ENCODE data around the gene SV2B. TPM values are rescaled to one million over a fixed set of nuclear protein-coding genes. Genes with fewer than 3 reads are reported as not detected.

Gene SV2B
- polyA plus RNA-seq, 1 donor (not counting 4 experiments of a cell fraction or from before 2014, with no cell fraction given), result 0.04 TPM

DNA sequence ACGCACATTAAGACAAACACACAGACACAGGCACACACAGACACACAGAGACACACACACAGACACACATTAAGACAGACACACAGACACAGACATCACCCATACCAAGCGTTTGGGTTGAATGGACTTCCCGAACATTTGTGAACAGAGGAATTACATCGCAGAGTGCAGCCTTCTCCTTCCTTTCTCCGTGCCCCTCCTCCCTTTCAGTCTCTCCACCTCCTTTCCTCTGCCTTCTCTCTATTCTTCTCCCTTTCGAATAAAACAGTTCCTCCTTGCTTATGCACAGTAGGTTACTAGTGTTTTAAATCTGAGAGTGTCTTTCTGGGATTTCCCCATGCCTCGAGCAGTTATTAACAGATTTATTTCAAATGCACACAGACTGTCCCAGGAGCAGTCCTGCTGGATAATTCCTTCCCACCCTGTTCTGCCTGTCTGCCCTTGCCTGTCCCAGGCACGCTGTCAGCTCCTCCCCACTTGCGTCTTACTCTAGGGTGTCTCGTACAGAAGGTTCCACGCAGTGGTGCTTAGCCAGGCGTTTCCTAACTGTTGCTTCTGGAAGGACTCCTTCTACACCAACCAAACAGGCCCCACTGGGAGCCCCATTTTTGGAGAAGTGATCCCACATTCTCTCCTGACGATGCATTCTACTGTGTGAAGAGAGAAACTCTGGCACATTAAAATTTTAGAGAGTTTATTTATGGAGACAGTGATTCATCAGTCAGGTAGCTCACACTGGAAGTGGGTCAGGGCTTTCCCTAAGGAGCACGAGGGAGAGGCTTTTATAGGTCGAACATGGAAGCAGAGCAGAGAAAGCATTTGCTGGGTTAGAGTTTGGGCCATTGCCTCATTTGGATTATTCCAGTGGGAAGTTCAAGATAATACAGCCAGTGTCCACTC, 163.8 kb downstream of the SV2B start:
- H3K27me3 ChIP-seq (ENCODE audit: control insufficient read depth, extremely low read depth, insufficient read depth, low read length), result no peaks in the 10 kb centered on the region

GRCh38 chr15:91264651-91265351, 164.7 kb downstream of the SV2B start:
- no peaks in the 10 kb centered on the region for H4K20me1 ChIP-seq (ENCODE audit: control insufficient read depth, extremely low read depth, insufficient read depth, low read length)
- peaks cover 16% of the 10 kb centered on the region for H3K4me1 ChIP-seq (ENCODE audit: control insufficient read depth, extremely low read depth, insufficient read depth, low read length)
- no peaks in the 10 kb centered on the region for H3K79me2 ChIP-seq (ENCODE audit: control insufficient read depth, insufficient read depth, low read length)
- no peaks in the 10 kb centered on the region for H3K27me3 ChIP-seq (ENCODE audit: control insufficient read depth, extremely low read depth, insufficient read depth, low read length)
- no peak overlapping the region for H2AFZ ChIP-seq (ENCODE audit: control insufficient read depth, low read length)
- FAIRE-seq (no peak), DNase-seq (ENCODE audit: low read depth, low spot score) (no peak)
- no peak overlapping the region for H3K4me3 ChIP-seq (ENCODE audit: control insufficient read depth in 2 of 3, extremely low read depth in 1 of 3, insufficient read depth in 2 of 3, low read depth in 1 of 3, low read length in 3 of 3)
- no peak overlapping the region for H3K27ac ChIP-seq (ENCODE audit: control insufficient read depth, insufficient read depth, low read length)
- no peak overlapping the region for H3K9ac ChIP-seq (ENCODE audit: control insufficient read depth, extremely low read depth, insufficient read depth, low read length)
- H3K9me1 ChIP-seq (ENCODE audit: control insufficient read depth, extremely low read depth, insufficient read depth, low read length), result no peaks in the 10 kb centered on the region
- TF ChIP-seq, protein P1, sequence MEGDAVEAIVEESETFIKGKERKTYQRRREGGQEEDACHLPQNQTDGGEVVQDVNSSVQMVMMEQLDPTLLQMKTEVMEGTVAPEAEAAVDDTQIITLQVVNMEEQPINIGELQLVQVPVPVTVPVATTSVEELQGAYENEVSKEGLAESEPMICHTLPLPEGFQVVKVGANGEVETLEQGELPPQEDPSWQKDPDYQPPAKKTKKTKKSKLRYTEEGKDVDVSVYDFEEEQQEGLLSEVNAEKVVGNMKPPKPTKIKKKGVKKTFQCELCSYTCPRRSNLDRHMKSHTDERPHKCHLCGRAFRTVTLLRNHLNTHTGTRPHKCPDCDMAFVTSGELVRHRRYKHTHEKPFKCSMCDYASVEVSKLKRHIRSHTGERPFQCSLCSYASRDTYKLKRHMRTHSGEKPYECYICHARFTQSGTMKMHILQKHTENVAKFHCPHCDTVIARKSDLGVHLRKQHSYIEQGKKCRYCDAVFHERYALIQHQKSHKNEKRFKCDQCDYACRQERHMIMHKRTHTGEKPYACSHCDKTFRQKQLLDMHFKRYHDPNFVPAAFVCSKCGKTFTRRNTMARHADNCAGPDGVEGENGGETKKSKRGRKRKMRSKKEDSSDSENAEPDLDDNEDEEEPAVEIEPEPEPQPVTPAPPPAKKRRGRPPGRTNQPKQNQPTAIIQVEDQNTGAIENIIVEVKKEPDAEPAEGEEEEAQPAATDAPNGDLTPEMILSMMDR (optimal IDR thresholded peaks at IDR 0.05 in 1 of 3, IDR thresholded peaks at IDR 0.05 in 1 of 3, conservative IDR thresholded peaks at IDR 0.05 in 1 of 3; ENCODE audit: extremely low read depth in 1 of 3, insufficient read depth in 2 of 3, low read length in 3 of 3), result no peak
- TF ChIP-seq EZH2 (IDR thresholded peaks at IDR 0.05; ENCODE audit: low read length), result no peak
- H3K4me2 ChIP-seq (ENCODE audit: control insufficient read depth, extremely low read depth, insufficient read depth, low read depth, low read length), result peak overlapping the region; percentile 90
- H3K36me3 ChIP-seq (ENCODE audit: control insufficient read depth in 2 of 2, extremely low read depth in 1 of 2, insufficient read depth in 2 of 2, low read length in 2 of 2), result no peaks in the 10 kb centered on the region
- no peaks in the 10 kb centered on the region for H3K9me3 ChIP-seq (ENCODE audit: control insufficient read depth, low read depth, low read length)
- dilution Hi-C loops (cut with MboI; ENCODE audit: extremely low pct_ligation_motif_present, low sequenced_read_pairs), result loop anchor here (25.0 kb wide), 1 partner anchor 202 kb away; no protein-coding TSS in a partner anchor

More for the DNA sequence above, 163.8 kb downstream of the SV2B start:
- Histone ChIP-seq H3K27ac (ENCODE audit: control insufficient read depth, insufficient read depth, low read length) (peak overlapping the region; percentile 58), H3K9me3 (ENCODE audit: control insufficient read depth, low read depth, low read length) (no peaks in the 10 kb centered on the region), H2AFZ (ENCODE audit: control insufficient read depth, low read length) (peak overlapping the region; percentile 98), H3K9ac (ENCODE audit: control insufficient read depth, extremely low read depth, insufficient read depth, low read length) (peak overlapping the region; percentile 54), H3K4me3 (ENCODE audit: control insufficient read depth in 2 of 3, extremely low read depth in 1 of 3, insufficient read depth in 2 of 3, low read depth in 1 of 3, low read length in 3 of 3) (peak overlapping the region in 2 of 3 experiments; percentile 52 to 54), H3K4me2 (ENCODE audit: control insufficient read depth, extremely low read depth, insufficient read depth, low read depth, low read length) (peak overlapping the region; percentile 90), H3K4me1 (ENCODE audit: control insufficient read depth, extremely low read depth, insufficient read depth, low read length) (peaks cover 16% of the 10 kb centered on the region), H3K9me1 (ENCODE audit: control insufficient read depth, extremely low read depth, insufficient read depth, low read length) (no peaks in the 10 kb centered on the region), H3K79me2 (ENCODE audit: control insufficient read depth, insufficient read depth, low read length) (no peaks in the 10 kb centered on the region), H4K20me1 (ENCODE audit: control insufficient read depth, extremely low read depth, insufficient read depth, low read length) (no peaks in the 10 kb centered on the region), H3K36me3 (ENCODE audit: control insufficient read depth in 2 of 2, extremely low read depth in 1 of 2, insufficient read depth in 2 of 2, low read length in 2 of 2) (no peaks in the 10 kb centered on the region)
- FAIRE-seq (peak; percentile 81), DNase-seq (ENCODE audit: low read depth, low spot score) (no peak)
- dilution Hi-C loops (cut with MboI; ENCODE audit: extremely low pct_ligation_motif_present, low sequenced_read_pairs), result loop anchor here (25.0 kb wide), 1 partner anchor 202 kb away; no protein-coding TSS in a partner anchor
- TF ChIP-seq, protein P1 (optimal IDR thresholded peaks at IDR 0.05 in 1 of 3, IDR thresholded peaks at IDR 0.05 in 1 of 3, conservative IDR thresholded peaks at IDR 0.05 in 1 of 3; ENCODE audit: extremely low read depth in 1 of 3, insufficient read depth in 2 of 3, low read length in 3 of 3), result no peak
- TF ChIP-seq EZH2 (IDR thresholded peaks at IDR 0.05; ENCODE audit: low read length), result no peak
